Measurements from ENCODE around the gene LENG1. TPM values are rescaled to one million over a fixed set of nuclear protein-coding genes. Genes with fewer than 3 reads are reported as not detected.
A peak's percentile ranks its signal among the peaks of the same experiment; 100 is the strongest.
"Not testable (repeated sequence)": the region's sequence is repeated elsewhere in the genome, so short reads cannot be mapped to it uniquely, and the experiment has no call there.

The LENG1 gene
- polyA plus RNA-seq, 1 donor from 2014 or later, result 17.0 TPM

DNA sequence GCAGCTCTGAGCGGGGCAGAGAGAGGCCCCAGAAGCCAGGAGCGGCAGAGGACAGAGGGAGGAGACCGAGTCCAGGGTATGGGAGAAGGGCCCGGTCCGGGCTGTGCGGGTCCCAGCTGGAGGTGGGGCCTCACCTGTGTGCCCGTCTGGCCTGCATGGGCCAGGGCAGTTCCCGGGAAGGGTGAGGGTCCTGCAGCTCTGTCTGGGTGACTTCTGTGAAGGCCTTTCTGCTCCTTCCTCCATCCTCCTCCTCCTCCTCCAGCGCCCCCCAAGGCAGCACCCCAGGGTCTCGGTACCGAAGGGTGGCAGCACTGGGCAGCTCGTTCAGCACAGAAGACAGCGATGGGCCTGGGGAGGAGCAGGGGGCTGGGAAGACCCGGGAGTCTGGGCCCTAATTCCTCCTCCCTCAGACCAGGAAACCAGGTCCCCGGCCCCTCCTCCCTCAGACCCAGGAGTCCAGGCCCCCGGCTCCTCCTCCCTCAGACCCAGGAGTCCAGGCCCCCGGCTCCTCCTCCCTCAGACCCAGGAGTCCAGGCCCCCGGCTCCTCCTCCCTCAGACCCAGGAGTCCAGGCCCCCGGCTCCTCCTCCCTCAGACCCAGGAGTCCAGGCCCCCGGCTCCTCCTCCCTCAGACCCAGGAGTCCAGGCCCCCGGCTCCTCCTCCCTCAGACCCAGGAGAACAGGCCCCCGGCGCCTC, 12.4 kb upstream of the LENG1 start:
- not testable (repeated sequence) for H2AFZ ChIP-seq (ENCODE audit: low read depth, low read length); H3K9ac ChIP-seq (ENCODE audit: low read length); H3K36me3 ChIP-seq (ENCODE audit: insufficient read depth, low read length); H3F3A ChIP-seq (ENCODE audit: insufficient read depth, low read length, poor library complexity, severe bottlenecking); H3K9me3 ChIP-seq (ENCODE audit: low read length); H3K4me3 ChIP-seq (ENCODE audit: low read length); H4K20me1 ChIP-seq (ENCODE audit: insufficient read depth); H3K9me2 ChIP-seq (ENCODE audit: insufficient read depth, low read length); H3K4me2 ChIP-seq (ENCODE audit: low read length); H3K27ac ChIP-seq (ENCODE audit: low read length); H3K79me2 ChIP-seq (replicated peaks; ENCODE audit: insufficient read depth, low read length); H3K27me3 ChIP-seq (ENCODE audit: insufficient read depth, low read depth, low read length)

GRCh38 chr19:54169149-54169740, 9.7 kb upstream of the LENG1 start:
- no peak overlapping the region for H3K4me3 ChIP-seq (ENCODE audit: low read length)
- no peak for TF ChIP-seq MXI1 (conservative IDR thresholded peaks at IDR 0.05; ENCODE audit: poor library complexity, severe bottlenecking)
- no peak for TF ChIP-seq EP300 (conservative IDR thresholded peaks at IDR 0.05; ENCODE audit: poor library complexity, severe bottlenecking)
- TF ChIP-seq SMC3 (conservative IDR thresholded peaks at IDR 0.05; ENCODE audit: poor library complexity), result no peak
- TF ChIP-seq POLR2AphosphoS5 (IDR thresholded peaks at IDR 0.05), result no peak
- TF ChIP-seq EZH2 (IDR thresholded peaks at IDR 0.05; ENCODE audit: borderline replicate concordance, insufficient read depth, low read length, poor library complexity, severe bottlenecking), result no peak
- TF ChIP-seq, protein P1, sequence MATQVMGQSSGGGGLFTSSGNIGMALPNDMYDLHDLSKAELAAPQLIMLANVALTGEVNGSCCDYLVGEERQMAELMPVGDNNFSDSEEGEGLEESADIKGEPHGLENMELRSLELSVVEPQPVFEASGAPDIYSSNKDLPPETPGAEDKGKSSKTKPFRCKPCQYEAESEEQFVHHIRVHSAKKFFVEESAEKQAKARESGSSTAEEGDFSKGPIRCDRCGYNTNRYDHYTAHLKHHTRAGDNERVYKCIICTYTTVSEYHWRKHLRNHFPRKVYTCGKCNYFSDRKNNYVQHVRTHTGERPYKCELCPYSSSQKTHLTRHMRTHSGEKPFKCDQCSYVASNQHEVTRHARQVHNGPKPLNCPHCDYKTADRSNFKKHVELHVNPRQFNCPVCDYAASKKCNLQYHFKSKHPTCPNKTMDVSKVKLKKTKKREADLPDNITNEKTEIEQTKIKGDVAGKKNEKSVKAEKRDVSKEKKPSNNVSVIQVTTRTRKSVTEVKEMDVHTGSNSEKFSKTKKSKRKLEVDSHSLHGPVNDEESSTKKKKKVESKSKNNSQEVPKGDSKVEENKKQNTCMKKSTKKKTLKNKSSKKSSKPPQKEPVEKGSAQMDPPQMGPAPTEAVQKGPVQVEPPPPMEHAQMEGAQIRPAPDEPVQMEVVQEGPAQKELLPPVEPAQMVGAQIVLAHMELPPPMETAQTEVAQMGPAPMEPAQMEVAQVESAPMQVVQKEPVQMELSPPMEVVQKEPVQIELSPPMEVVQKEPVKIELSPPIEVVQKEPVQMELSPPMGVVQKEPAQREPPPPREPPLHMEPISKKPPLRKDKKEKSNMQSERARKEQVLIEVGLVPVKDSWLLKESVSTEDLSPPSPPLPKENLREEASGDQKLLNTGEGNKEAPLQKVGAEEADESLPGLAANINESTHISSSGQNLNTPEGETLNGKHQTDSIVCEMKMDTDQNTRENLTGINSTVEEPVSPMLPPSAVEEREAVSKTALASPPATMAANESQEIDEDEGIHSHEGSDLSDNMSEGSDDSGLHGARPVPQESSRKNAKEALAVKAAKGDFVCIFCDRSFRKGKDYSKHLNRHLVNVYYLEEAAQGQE (IDR thresholded peaks at IDR 0.05; ENCODE audit: borderline replicate concordance), result no peak
- TF ChIP-seq RAD21 (conservative IDR thresholded peaks at IDR 0.05), result no peak
- no peaks in the 10 kb centered on the region for H3K9me3 ChIP-seq (ENCODE audit: low read length)
- no peaks in the 10 kb centered on the region for H4K20me1 ChIP-seq (ENCODE audit: insufficient read depth)
- H3K9ac ChIP-seq (ENCODE audit: low read length), result no peak overlapping the region
- no peaks in the 10 kb centered on the region for H3K27me3 ChIP-seq (ENCODE audit: insufficient read depth, low read depth, low read length)
- no peak overlapping the region for H2AFZ ChIP-seq (ENCODE audit: low read depth, low read length)
- H3F3A ChIP-seq (ENCODE audit: insufficient read depth, low read length, poor library complexity, severe bottlenecking), result no peaks in the 10 kb centered on the region
- H3K4me2 ChIP-seq (ENCODE audit: low read length), result no peak overlapping the region
- H3K27ac ChIP-seq (ENCODE audit: low read length), result no peak overlapping the region
- no peaks in the 10 kb centered on the region for H3K9me2 ChIP-seq (ENCODE audit: insufficient read depth, low read length)
- no peaks in the 10 kb centered on the region for H3K79me2 ChIP-seq (replicated peaks; ENCODE audit: insufficient read depth, low read length)
- H3K36me3 ChIP-seq (ENCODE audit: insufficient read depth, low read length), result no peaks in the 10 kb centered on the region

DNA sequence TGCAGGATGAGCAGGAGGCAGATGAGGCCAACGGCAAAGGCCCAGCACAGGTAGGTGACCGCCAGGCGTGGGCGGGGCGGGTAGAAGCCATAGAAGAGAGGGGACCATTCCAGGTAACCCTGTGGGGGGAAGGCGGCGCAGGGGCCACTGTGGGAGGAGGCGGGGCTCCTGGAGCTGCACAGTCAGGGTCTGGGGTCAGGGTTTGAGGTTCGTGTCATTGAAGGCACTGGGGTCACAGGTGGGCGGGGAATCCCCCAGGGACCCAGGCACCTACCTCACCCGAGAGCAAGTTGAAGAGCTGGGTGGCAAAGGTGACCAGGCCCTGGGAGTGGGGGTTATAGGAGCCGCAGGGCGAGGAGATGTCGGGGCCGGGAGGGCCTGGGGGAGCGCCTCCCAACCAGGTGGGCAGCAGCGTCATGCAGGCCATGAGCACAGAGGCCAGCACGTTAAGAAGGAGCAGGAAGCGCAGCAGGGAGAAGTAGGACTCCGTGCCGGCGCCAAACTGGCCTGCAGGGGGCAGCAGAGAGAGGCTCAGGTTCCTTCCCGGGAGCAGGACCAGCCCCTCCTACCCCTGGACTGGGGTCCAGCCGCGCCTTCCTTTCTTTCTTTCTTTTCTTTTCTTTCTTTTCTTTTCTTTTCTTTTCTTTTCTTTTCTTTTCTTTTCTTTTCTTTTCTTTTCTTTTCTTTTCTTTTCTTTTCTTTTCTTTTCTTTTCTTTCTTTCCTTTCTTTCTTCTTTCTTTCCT, 8.8 kb upstream of the LENG1 start:
- H3F3A ChIP-seq (ENCODE audit: insufficient read depth, low read length, poor library complexity, severe bottlenecking), result no peaks in the 10 kb centered on the region
- no peaks in the 10 kb centered on the region for H3K27me3 ChIP-seq (ENCODE audit: insufficient read depth, low read depth, low read length)
- no peaks in the 10 kb centered on the region for H3K9me3 ChIP-seq (ENCODE audit: low read length)
- H3K4me3 ChIP-seq (ENCODE audit: low read length), result no peak overlapping the region
- H3K27ac ChIP-seq (ENCODE audit: low read length), result no peak overlapping the region
- H3K79me2 ChIP-seq (replicated peaks; ENCODE audit: insufficient read depth, low read length), result no peaks in the 10 kb centered on the region
- H3K9ac ChIP-seq (ENCODE audit: low read length), result no peak overlapping the region
- H3K4me2 ChIP-seq (ENCODE audit: low read length), result no peak overlapping the region
- H2AFZ ChIP-seq (ENCODE audit: low read depth, low read length), result no peak overlapping the region
- no peaks in the 10 kb centered on the region for H3K36me3 ChIP-seq (ENCODE audit: insufficient read depth, low read length)
- H4K20me1 ChIP-seq (ENCODE audit: insufficient read depth), result no peaks in the 10 kb centered on the region
- no peaks in the 10 kb centered on the region for H3K9me2 ChIP-seq (ENCODE audit: insufficient read depth, low read length)
- TF ChIP-seq TAF1 (IDR thresholded peaks at IDR 0.05; ENCODE audit: low read depth) (no peak), MXI1 (conservative IDR thresholded peaks at IDR 0.05; ENCODE audit: poor library complexity, severe bottlenecking) (no peak), RAD21 (conservative IDR thresholded peaks at IDR 0.05) (peak; percentile 66), EP300 (conservative IDR thresholded peaks at IDR 0.05; ENCODE audit: poor library complexity, severe bottlenecking) (no peak), SMC3 (conservative IDR thresholded peaks at IDR 0.05; ENCODE audit: poor library complexity) (peak; percentile 75), EZH2 (IDR thresholded peaks at IDR 0.05; ENCODE audit: borderline replicate concordance, insufficient read depth, low read length, poor library complexity, severe bottlenecking) (no peak)
- TF ChIP-seq, protein P2, sequence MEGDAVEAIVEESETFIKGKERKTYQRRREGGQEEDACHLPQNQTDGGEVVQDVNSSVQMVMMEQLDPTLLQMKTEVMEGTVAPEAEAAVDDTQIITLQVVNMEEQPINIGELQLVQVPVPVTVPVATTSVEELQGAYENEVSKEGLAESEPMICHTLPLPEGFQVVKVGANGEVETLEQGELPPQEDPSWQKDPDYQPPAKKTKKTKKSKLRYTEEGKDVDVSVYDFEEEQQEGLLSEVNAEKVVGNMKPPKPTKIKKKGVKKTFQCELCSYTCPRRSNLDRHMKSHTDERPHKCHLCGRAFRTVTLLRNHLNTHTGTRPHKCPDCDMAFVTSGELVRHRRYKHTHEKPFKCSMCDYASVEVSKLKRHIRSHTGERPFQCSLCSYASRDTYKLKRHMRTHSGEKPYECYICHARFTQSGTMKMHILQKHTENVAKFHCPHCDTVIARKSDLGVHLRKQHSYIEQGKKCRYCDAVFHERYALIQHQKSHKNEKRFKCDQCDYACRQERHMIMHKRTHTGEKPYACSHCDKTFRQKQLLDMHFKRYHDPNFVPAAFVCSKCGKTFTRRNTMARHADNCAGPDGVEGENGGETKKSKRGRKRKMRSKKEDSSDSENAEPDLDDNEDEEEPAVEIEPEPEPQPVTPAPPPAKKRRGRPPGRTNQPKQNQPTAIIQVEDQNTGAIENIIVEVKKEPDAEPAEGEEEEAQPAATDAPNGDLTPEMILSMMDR (IDR thresholded peaks at IDR 0.05; ENCODE audit: poor library complexity, severe bottlenecking), result peak; percentile 80
- TF ChIP-seq, protein P1 (IDR thresholded peaks at IDR 0.05; ENCODE audit: borderline replicate concordance), result no peak

Data from neural cell (in vitro differentiated cells).